HG03045 (cell line): ENCODE data around the gene DUSP23.

Experiments
- ATAC-seq: cut with Tn5 transposase; IDR thresholded peaks from one replicate; pipeline ENCODE4 v1.9.1; 2021; ENCODE audit warnings: mild to moderate bottlenecking, moderate library complexity; ENCODE audit not compliant: unreplicated experiment

DUSP23 gene

GRCh38 chr1:159827102-159827490 is 46.3 kb downstream of the DUSP23 start:
- ATAC-seq = no peak

GRCh38 chr1:159827549-159827948 is 46.8 kb downstream of the DUSP23 start:
- no peak for ATAC-seq

- ATAC-seq = no peak
Observed at GRCh38 chr1:159828176-159828575, 47.4 kb downstream of the DUSP23 start.

- no peak for ATAC-seq
Observed at GRCh38 chr1:159828581-159829272, 48.0 kb downstream of the DUSP23 start.

- peak; percentile 49 for ATAC-seq
Observed at GRCh38 chr1:159829273-159829634, 48.5 kb downstream of the DUSP23 start.

- no peak for ATAC-seq
Observed at GRCh38 chr1:159829822-159830465, 49.2 kb downstream of the DUSP23 start.

- no peak for ATAC-seq
Observed at GRCh38 chr1:159830722-159831121, 50.0 kb downstream of the DUSP23 start.

- ATAC-seq = no peak
Observed at GRCh38 chr1:159831412-159832141, 50.8 kb downstream of the DUSP23 start.
